K562 (cell line): Measurements from ENCODE around the gene PPP1R37. TPM values are rescaled to one million over a fixed set of nuclear protein-coding genes. Genes with fewer than 3 reads are reported as not detected.

ENCODE experiments used
- ARID2 ChIP-seq: fragments of 450-650 bp; IDR thresholded peaks from 2 replicates; pipeline ENCODE4 v1.6.1; 2017; ENCODE audit warnings: antibody characterized with exemption, mild to moderate bottlenecking
- CAMTA2 ChIP-seq: fragments of 250-450 bp; sonication (Bioruptor Pico); conservative IDR thresholded peaks from 2 replicates; pipeline ENCODE4 v1.5.1; 2022
- CBX2 ChIP-seq: fragments of 200-600 bp; sonication (generic); IDR thresholded peaks from one replicate; pipeline ENCODE4 v1.6.1; 2012; ENCODE audit warnings: mild to moderate bottlenecking, low read length, inconsistent platforms; ENCODE audit not compliant: insufficient read depth, poor library complexity, severe bottlenecking
- CHD1 ChIP-seq: fragments of 200-600 bp; sonication (generic); IDR thresholded peaks from one replicate; pipeline ENCODE4 v1.6.1; 2012; ENCODE audit warnings: mild to moderate bottlenecking, moderate library complexity, low read length, inconsistent platforms
- FOXA1 ChIP-seq: fragments of 450-650 bp; IDR thresholded peaks from 2 replicates; pipeline ENCODE4 v1.6.1; 2016; ENCODE audit warnings: mild to moderate bottlenecking, borderline replicate concordance
- GATAD2A ChIP-seq: fragments of 450-650 bp; IDR thresholded peaks from 2 replicates; pipeline ENCODE4 v1.6.1; 2017
- ILF3 ChIP-seq: fragments of 450-650 bp; IDR thresholded peaks from 2 replicates; pipeline ENCODE4 v1.6.1; 2018; ENCODE audit warnings: antibody characterized with exemption, mild to moderate bottlenecking, moderate library complexity, borderline replicate concordance
- JUN ChIP-seq, 2 experiments: sonication (generic) in 1 of 2; formaldehyde crosslinking in 1 of 2; IDR thresholded peaks; 2 replicates each; pipeline versions ENCODE4 v1.6.1 to v1.8.0; 2012 to 2022; ENCODE audit warnings: borderline replicate concordance in 2 of 2, mild to moderate bottlenecking in 2 of 2, improper control_type of control experiment in 1 of 2, low read depth in 1 of 2, low read length in 1 of 2, missing genetic modification reagents in 1 of 2
- JUNB ChIP-seq: fragments of 450-650 bp; formaldehyde crosslinking; conservative IDR thresholded peaks from 2 replicates; pipeline ENCODE4 v1.4.0; 2020; ENCODE audit warnings: mild to moderate bottlenecking
- MAFK ChIP-seq: IDR thresholded peaks from 2 replicates; pipeline ENCODE4 v1.6.1; 2011; ENCODE audit warnings: low read length, improper control_type of control experiment
- PCBP1 ChIP-seq: fragments of 200-400 bp; formaldehyde crosslinking; IDR thresholded peaks from 2 replicates; pipeline ENCODE4 v1.6.1; 2018; ENCODE audit warnings: mild to moderate bottlenecking, low read depth, low read length; ENCODE audit not compliant: poor library complexity, severe bottlenecking
- TRIM28 ChIP-seq: fragments of 450-650 bp; IDR thresholded peaks from 2 replicates; pipeline ENCODE4 v1.6.1; 2017
- ZNF75A ChIP-seq: fragments of 450-650 bp; formaldehyde crosslinking; IDR thresholded peaks from 2 replicates; pipeline ENCODE4 v1.4.0; 2020; ENCODE audit warnings: mild to moderate bottlenecking
- polyA plus RNA-seq, 8 experiments: library from polyadenylated mRNA; depleted of rRNA in 4 of 8; stranded (reverse) in 5 of 8; unstranded in 3 of 8; fragments of >200 nt; fragmentation: Nextera tagmentation in 2 of 8; fragmentation: Illumina TruSeq in 1 of 8; extraction: Ambion mirVana in 2 of 8; extraction: Trizol in 1 of 8; gene quantifications; 2 replicates each; pipeline versions ENCODE4 v1.2.1 to v1.2.3, GENCODE V29; 2011 to 2014; ENCODE audit warnings: inconsistent platforms in 1 of 8, missing spikeins in 1 of 8
- total RNA-seq, 7 experiments: library from RNA; depleted of rRNA in 6 of 7; stranded (reverse); fragments of >200 nt in 6 of 7; fragmentation: Illumina TruSeq in 2 of 7; extraction: Trizol in 2 of 7; gene quantifications; 2 replicates each; pipeline versions ENCODE4 v1.2.1 to v1.2.3, GENCODE V29; 2011 to 2021; ENCODE audit warnings: low replicate concordance in 1 of 7
- TF ChIP-seq, protein P1 (sequence below), 2 experiments: IDR thresholded peaks; 2 replicates each; pipeline ENCODE4 v1.6.1; 2012; ENCODE audit warnings: improper control_type of control experiment in 2 of 2, low read depth in 2 of 2, low read length in 2 of 2, borderline replicate concordance in 1 of 2
- TF ChIP-seq, protein P2 (sequence below): sonication (generic); formaldehyde crosslinking; IDR thresholded peaks from 2 replicates; pipeline ENCODE4 v1.8.1; 2022; ENCODE audit warnings: missing genetic modification reagents
- TF ChIP-seq, protein P3 (sequence below): sonication (generic); formaldehyde crosslinking; IDR thresholded peaks from 2 replicates; pipeline ENCODE4 v1.8.0; 2022; ENCODE audit warnings: mild to moderate bottlenecking, missing genetic modification reagents
- TF ChIP-seq, protein P4 (sequence below), 2 experiments: fragments of 450-650 bp in 1 of 2; IDR thresholded peaks; 2 replicates each; pipeline ENCODE4 v1.6.1; 2011 to 2017; ENCODE audit warnings: low read depth in 2 of 2, antibody characterized with exemption in 1 of 2, borderline replicate concordance in 1 of 2, low read length in 1 of 2, mild to moderate bottlenecking in 1 of 2, mixed read lengths in 1 of 2; ENCODE audit not compliant: control insufficient read depth in 1 of 2
- TF ChIP-seq, protein P5 (sequence below): sonication (generic); formaldehyde crosslinking; IDR thresholded peaks from 2 replicates; pipeline ENCODE4 v1.8.0; 2022; ENCODE audit warnings: missing genetic modification reagents, mild to moderate bottlenecking, moderate library complexity, borderline replicate concordance

The PPP1R37 gene
- total and polyA plus RNA-seq, 9 of the 15 experiments (the other 6 are each of a cell fraction or from before 2014, with no cell fraction given), result 0.04 to 20.3 (median 7.3) TPM

DNA sequence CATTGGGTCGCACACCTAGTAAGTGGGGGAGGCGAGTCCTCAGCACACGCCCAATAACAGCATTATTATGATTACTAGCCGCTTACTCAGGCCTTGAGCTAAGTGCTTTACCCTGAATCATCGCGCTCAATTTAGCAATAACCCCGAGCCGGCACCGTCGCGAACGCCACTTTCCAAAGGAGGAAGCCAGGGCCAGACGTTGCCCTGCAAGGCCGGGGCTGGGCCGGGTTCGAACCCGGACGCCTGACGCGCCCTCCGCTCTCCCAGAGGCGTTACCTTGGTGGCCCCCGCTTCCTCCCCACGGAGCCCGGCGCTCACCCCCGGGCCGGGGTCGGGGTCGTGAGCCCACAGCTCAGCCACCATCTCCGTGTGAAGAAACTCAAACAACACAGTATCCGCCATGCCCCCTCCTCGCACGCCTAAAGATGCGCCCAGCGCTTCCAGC lies 84.9 kb downstream of the PPP1R37 start, which contains the start of gene TRAPPC6A (continued):
- TF ChIP-seq, protein P1, sequence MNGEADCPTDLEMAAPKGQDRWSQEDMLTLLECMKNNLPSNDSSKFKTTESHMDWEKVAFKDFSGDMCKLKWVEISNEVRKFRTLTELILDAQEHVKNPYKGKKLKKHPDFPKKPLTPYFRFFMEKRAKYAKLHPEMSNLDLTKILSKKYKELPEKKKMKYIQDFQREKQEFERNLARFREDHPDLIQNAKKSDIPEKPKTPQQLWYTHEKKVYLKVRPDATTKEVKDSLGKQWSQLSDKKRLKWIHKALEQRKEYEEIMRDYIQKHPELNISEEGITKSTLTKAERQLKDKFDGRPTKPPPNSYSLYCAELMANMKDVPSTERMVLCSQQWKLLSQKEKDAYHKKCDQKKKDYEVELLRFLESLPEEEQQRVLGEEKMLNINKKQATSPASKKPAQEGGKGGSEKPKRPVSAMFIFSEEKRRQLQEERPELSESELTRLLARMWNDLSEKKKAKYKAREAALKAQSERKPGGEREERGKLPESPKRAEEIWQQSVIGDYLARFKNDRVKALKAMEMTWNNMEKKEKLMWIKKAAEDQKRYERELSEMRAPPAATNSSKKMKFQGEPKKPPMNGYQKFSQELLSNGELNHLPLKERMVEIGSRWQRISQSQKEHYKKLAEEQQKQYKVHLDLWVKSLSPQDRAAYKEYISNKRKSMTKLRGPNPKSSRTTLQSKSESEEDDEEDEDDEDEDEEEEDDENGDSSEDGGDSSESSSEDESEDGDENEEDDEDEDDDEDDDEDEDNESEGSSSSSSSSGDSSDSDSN (IDR thresholded peaks at IDR 0.05; ENCODE audit: borderline replicate concordance in 1 of 2, low read depth in 2 of 2, low read length in 2 of 2), result peak; percentile 96
- peak; percentile 83 for TF ChIP-seq CHD1
- peak; percentile 43 for TF ChIP-seq PCBP1
- no peak for TF ChIP-seq FOXA1
- no peak for TF ChIP-seq JUN (IDR thresholded peaks at IDR 0.05; ENCODE audit: borderline replicate concordance, low read depth, low read length)
- 0 out of 2 replicates have a peak, but pooled peaks have one; percentile 73 for TF ChIP-seq JUN (CRISPR knock-in tag; IDR thresholded peaks at IDR 0.05; ENCODE audit: borderline replicate concordance)
- 0 out of 2 replicates have a peak, but pooled peaks have one; percentile 8 for TF ChIP-seq MAFK
- no peak for TF ChIP-seq JUNB
- TF ChIP-seq CBX2, result no peak
- no peak for TF ChIP-seq ARID2
- no peak for TF ChIP-seq ZNF75A (CRISPR knock-in tag)
- no peak for TF ChIP-seq TRIM28
- TF ChIP-seq, protein P2, sequence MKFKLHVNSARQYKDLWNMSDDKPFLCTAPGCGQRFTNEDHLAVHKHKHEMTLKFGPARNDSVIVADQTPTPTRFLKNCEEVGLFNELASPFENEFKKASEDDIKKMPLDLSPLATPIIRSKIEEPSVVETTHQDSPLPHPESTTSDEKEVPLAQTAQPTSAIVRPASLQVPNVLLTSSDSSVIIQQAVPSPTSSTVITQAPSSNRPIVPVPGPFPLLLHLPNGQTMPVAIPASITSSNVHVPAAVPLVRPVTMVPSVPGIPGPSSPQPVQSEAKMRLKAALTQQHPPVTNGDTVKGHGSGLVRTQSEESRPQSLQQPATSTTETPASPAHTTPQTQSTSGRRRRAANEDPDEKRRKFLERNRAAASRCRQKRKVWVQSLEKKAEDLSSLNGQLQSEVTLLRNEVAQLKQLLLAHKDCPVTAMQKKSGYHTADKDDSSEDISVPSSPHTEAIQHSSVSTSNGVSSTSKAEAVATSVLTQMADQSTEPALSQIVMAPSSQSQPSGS (CRISPR knock-in tag), result no peak
- TF ChIP-seq CAMTA2 (CRISPR knock-in tag), result no peak
- TF ChIP-seq, protein P3, sequence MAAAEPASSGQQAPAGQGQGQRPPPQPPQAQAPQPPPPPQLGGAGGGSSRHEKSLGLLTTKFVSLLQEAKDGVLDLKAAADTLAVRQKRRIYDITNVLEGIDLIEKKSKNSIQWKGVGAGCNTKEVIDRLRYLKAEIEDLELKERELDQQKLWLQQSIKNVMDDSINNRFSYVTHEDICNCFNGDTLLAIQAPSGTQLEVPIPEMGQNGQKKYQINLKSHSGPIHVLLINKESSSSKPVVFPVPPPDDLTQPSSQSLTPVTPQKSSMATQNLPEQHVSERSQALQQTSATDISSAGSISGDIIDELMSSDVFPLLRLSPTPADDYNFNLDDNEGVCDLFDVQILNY (CRISPR knock-in tag), result peak; percentile 25; the same call in 1 of the 2 replicates
- TF ChIP-seq, protein P4, sequence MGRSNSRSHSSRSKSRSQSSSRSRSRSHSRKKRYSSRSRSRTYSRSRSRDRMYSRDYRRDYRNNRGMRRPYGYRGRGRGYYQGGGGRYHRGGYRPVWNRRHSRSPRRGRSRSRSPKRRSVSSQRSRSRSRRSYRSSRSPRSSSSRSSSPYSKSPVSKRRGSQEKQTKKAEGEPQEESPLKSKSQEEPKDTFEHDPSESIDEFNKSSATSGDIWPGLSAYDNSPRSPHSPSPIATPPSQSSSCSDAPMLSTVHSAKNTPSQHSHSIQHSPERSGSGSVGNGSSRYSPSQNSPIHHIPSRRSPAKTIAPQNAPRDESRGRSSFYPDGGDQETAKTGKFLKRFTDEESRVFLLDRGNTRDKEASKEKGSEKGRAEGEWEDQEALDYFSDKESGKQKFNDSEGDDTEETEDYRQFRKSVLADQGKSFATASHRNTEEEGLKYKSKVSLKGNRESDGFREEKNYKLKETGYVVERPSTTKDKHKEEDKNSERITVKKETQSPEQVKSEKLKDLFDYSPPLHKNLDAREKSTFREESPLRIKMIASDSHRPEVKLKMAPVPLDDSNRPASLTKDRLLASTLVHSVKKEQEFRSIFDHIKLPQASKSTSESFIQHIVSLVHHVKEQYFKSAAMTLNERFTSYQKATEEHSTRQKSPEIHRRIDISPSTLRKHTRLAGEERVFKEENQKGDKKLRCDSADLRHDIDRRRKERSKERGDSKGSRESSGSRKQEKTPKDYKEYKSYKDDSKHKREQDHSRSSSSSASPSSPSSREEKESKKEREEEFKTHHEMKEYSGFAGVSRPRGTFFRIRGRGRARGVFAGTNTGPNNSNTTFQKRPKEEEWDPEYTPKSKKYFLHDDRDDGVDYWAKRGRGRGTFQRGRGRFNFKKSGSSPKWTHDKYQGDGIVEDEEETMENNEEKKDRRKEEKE (IDR thresholded peaks at IDR 0.05; ENCODE audit: borderline replicate concordance in 1 of 2, control insufficient read depth in 1 of 2, low read depth in 2 of 2, low read length in 1 of 2), result no peak
- TF ChIP-seq, protein P5, sequence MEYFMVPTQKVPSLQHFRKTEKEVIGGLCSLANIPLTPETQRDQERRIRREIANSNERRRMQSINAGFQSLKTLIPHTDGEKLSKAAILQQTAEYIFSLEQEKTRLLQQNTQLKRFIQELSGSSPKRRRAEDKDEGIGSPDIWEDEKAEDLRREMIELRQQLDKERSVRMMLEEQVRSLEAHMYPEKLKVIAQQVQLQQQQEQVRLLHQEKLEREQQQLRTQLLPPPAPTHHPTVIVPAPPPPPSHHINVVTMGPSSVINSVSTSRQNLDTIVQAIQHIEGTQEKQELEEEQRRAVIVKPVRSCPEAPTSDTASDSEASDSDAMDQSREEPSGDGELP, result no peak
- TF ChIP-seq ILF3, result no peak
- no peak for TF ChIP-seq GATAD2A
